Progenitor cell of endocrine pancreas (in vitro differentiated cells): ENCODE data around the gene MROH8. TPM values are rescaled to one million over a fixed set of nuclear protein-coding genes. Genes with fewer than 3 reads are reported as not detected.

Experiments
- DNase-seq: peaks from one replicate; pipeline ENCODE4 v3.0.0; 2021; ENCODE audit warnings: low spot score; ENCODE audit not compliant: unreplicated experiment
- H3K27ac Mint-ChIP-seq: 2 replicates; pipeline ENCODE4 v1.8.0; 2021; ENCODE audit warnings: mild to moderate bottlenecking, moderate library complexity, mixed read lengths
- H3K27me3 Mint-ChIP-seq: 2 replicates; pipeline ENCODE4 v1.8.0; 2021; ENCODE audit warnings: mixed read lengths
- H3K36me3 Mint-ChIP-seq: 2 replicates; pipeline ENCODE4 v1.8.0; 2022; ENCODE audit warnings: mixed read lengths; ENCODE audit not compliant: insufficient read depth
- H3K4me1 Mint-ChIP-seq: 2 replicates; pipeline ENCODE4 v1.8.0; 2021; ENCODE audit warnings: low read depth, mixed read lengths
- H3K4me3 Mint-ChIP-seq: 2 replicates; pipeline ENCODE4 v1.8.0; 2021; ENCODE audit warnings: low read depth, mild to moderate bottlenecking, moderate library complexity, mixed read lengths
- H3K9me3 Mint-ChIP-seq: 2 replicates; pipeline ENCODE4 v1.8.0; 2021; ENCODE audit warnings: low read depth, mixed read lengths
- CTCF ChIP-seq: fragments of 200-600 bp; sonication (generic); IDR thresholded peaks from one replicate; pipeline ENCODE4 v1.5.0; 2021; ENCODE audit warnings: antibody characterized with exemption, mild to moderate bottlenecking; ENCODE audit not compliant: unreplicated experiment
- total RNA-seq: library from RNA; stranded (reverse); gene quantifications from 2 replicates; pipeline ENCODE4 v1.2.1, GENCODE V29; 2021

Gene MROH8
- total RNA-seq, 1 donor from 2014 or later = 5.7 TPM

GRCh38 chr20:37205130-37205529 lies 25.8 kb upstream of the MROH8 start:
- H3K27ac Mint-ChIP-seq = no peak overlapping the region
- H3K9me3 Mint-ChIP-seq = no peaks in the 10 kb centered on the region
- H3K36me3 Mint-ChIP-seq = peaks cover 23% of the 10 kb centered on the region
- no peak overlapping the region for H3K4me3 Mint-ChIP-seq
- no peak for DNase-seq
- H3K27me3 Mint-ChIP-seq = no peaks in the 10 kb centered on the region
- H3K4me1 Mint-ChIP-seq = no peaks in the 10 kb centered on the region
- no peak for TF ChIP-seq CTCF

GRCh38 chr20:37204056-37204455 lies 24.7 kb upstream of the MROH8 start:
- TF ChIP-seq CTCF = no peak
- no peak for DNase-seq
- Mint-ChIP-seq H3K4me1 (no peaks in the 10 kb centered on the region), H3K27ac (no peak overlapping the region), H3K4me3 (no peak overlapping the region), H3K36me3 (peaks cover 26% of the 10 kb centered on the region), H3K9me3 (no peaks in the 10 kb centered on the region), H3K27me3 (no peaks in the 10 kb centered on the region)

GRCh38 chr20:37202267-37202943 lies 23.1 kb upstream of the MROH8 start:
- Mint-ChIP-seq H3K36me3 (peaks cover 23% of the 10 kb centered on the region), H3K9me3 (no peaks in the 10 kb centered on the region), H3K27ac (no peak overlapping the region), H3K4me3 (no peak overlapping the region), H3K4me1 (no peaks in the 10 kb centered on the region), H3K27me3 (no peaks in the 10 kb centered on the region)
- TF ChIP-seq CTCF = peak; percentile 87
- no peak for DNase-seq

GRCh38 chr20:37201827-37202162 lies 22.4 kb upstream of the MROH8 start:
- no peak for TF ChIP-seq CTCF
- Mint-ChIP-seq H3K4me1 (no peaks in the 10 kb centered on the region), H3K36me3 (peaks cover 18% of the 10 kb centered on the region), H3K27ac (no peak overlapping the region), H3K4me3 (no peak overlapping the region), H3K9me3 (no peaks in the 10 kb centered on the region), H3K27me3 (no peaks in the 10 kb centered on the region)
- DNase-seq = no peak

- Mint-ChIP-seq H3K27me3 (no peaks in the 10 kb centered on the region), H3K9me3 (no peaks in the 10 kb centered on the region), H3K4me3 (no peak overlapping the region), H3K4me1 (no peaks in the 10 kb centered on the region), H3K27ac (peak overlapping the region; percentile 80), H3K36me3 (peaks cover 17% of the 10 kb centered on the region)
- no peak for DNase-seq
- TF ChIP-seq CTCF = no peak
These were observed 21.8 kb upstream of the MROH8 start for GRCh38 chr20:37200926-37201826.
